ENCODE measurements around the gene CILP2. TPM values are rescaled to one million over a fixed set of nuclear protein-coding genes. Genes with fewer than 3 reads are reported as not detected.

CILP2 gene
- polyA plus RNA-seq, 3 donors = 0.12 to 0.15 (median 0.13) TPM

DNA sequence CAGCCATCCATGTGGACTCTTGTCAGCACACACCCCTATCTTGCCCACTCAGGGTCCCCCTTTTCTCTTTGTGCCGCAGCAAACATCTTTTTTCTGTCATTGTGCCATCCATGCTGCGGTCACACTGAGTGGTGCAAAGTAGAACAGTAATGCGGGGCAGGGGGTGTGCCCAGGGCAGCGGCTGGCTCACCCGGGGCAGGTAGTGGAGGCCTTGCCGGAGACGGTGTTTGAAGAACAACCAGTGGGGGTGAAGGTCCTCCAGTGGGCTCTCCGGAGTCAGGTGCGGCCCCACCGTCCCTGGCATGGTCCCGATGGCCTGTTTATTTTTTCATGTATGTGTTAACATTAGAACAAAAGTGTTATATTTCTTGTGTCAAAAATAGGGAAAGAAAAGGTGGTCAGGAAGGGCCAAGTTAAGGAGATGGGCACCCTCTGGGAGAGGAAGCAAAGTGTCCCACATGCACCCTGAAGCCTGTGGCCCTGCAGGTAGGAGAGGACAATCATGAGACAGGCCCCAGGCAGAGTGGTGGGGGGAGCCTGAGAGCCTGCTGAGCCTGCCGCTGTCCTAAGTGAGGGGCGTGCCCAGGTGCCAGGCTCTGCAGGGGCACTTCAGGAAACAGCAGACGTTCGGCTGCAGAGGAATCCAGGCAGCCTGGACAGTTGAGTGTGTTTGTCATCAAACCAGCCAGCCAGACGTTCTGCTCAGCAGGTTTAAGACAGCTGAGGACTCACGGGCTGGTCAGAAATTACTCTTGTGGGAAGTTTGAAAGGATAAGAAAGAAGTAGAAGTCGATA is 35.1 kb upstream of the CILP2 start:
- DNase-seq (ENCODE audit: low read depth in 3 of 3, low spot score in 2 of 3) = no peak

DNA sequence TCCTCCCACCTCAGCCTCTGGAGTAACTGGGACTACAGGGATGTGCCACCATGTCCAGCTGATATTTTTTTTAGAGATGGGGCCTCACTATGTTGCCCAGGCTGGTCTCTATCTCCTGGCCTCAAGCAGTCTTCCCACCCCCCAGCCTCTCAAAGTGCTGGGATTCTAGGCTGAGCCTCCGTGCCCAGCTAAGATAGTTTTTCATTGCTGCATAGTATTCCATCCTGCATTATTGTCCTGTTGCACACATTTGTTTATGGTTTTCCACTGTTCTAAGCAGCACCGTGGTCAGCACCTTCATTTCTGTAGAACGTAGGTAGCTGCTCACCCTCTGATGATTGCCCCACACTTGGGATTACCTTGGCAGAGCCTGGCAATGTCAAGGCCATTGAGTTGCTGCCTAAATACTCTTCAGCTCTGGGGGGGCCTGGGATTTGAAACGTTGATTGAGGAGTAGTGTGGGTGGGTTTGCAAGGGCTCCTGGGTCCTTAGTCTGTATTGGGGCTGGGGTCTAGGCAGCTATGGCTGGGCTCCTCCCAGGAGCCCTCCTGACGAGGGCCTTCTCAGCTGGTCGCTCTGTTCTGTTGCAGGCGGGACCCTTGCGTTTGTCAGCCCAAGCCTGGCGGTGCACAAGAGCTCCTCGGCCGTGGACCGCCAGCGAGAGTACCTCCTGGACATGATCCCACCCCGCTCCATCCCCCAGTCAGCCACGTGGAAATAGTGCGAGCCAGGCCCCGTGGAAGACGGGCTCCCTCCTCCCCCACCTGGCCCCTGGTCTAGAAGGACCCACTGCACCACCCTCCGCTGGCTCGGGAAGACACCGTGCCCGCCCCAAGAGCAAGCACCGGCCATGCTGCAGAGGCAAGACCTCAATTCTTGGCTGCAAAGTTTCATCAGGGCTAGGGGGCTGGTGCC is 33.1 kb upstream of the CILP2 start:
- DNase-seq (ENCODE audit: low read depth in 3 of 3, low spot score in 2 of 3) = no peak

- DNase-seq (ENCODE audit: low read depth in 3 of 3, low spot score in 2 of 3) = no peak
Observed at GRCh38 chr19:19505669-19506326, 32.3 kb upstream of the CILP2 start.

- DNase-seq (ENCODE audit: low read depth in 3 of 3, low spot score in 2 of 3) = no peak
Observed at GRCh38 chr19:19506592-19506991, 31.5 kb upstream of the CILP2 start.

DNA sequence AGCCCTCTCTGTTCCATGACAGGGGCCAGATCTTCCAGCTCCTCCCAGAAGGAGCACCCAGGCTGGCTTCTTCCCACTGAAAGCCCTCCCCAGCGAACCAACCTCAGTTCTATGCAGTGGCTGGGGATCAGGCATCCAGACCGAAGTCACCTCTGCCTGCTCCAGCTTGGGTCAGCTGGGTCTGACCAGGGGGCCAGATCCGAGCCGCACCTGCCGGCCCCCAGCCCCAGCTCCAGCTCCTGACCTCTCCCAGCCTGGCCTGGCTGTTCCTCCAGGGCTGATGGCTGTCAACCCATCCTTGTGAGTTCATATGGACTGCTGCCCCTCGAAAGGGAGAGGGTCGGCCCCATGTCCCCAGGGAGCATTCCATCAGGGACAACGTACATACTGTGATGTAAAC is 30.7 kb upstream of the CILP2 start:
- no peak for DNase-seq (ENCODE audit: low read depth in 3 of 3, low spot score in 2 of 3)

DNA sequence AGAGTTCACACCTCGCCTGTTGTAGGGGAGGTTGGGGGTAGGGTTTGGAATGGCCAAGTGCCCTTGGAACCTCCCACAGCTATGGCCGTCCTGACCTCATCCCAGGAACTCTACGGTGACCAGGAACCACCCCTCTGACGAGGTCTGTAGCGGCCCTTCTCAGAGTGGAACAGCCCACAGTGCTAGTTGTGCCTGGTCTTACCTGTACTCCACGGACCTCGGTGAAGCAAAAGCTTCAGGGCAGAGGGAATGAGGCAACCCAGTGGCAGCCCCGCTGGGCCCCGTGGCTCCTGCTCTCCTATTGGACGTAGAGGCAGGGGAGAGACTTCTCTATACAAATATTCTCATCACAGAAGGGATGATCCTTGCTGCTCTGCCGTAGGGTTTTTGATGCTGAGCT is 29.8 kb upstream of the CILP2 start:
- no peak for DNase-seq (ENCODE audit: low read depth in 3 of 3, low spot score in 2 of 3)

GRCh38 chr19:19510432-19510831 is 27.6 kb upstream of the CILP2 start:
- DNase-seq (ENCODE audit: low read depth in 3 of 3, low spot score in 2 of 3) = no peak

GRCh38 chr19:19513682-19514081 is 24.4 kb upstream of the CILP2 start:
- no peak for DNase-seq (ENCODE audit: low read depth in 3 of 3, low spot score in 2 of 3)

- peak in 1 of 3 donors; percentile 54 for DNase-seq (ENCODE audit: low read depth in 3 of 3, low spot score in 2 of 3)
Observed at GRCh38 chr19:19514215-19514657, 23.8 kb upstream of the CILP2 start.

- no peak for DNase-seq (ENCODE audit: low read depth in 3 of 3, low spot score in 2 of 3)
Observed at GRCh38 chr19:19514881-19515641, 23.0 kb upstream of the CILP2 start, which contains the start of gene TSSK6. TSS of gene TSSK6 (minus strand) at chr19:19515548. CDS start at chr19:19515427, 121 bp downstream.

GRCh38 chr19:19515642-19516519 is 22.2 kb upstream of the CILP2 start, which contains the start of gene NDUFA13:
TSS of gene NDUFA13 (plus strand) at chr19:19516225. CDS start at chr19:19516239, 14 bp downstream.
- DNase-seq (ENCODE audit: low read depth in 3 of 3, low spot score in 2 of 3) = peak; percentile 92 to 93 (median 93)

- DNase-seq (ENCODE audit: low read depth in 3 of 3, low spot score in 2 of 3) = no peak
Observed at GRCh38 chr19:19517235-19517619, 20.8 kb upstream of the CILP2 start.

GRCh38 chr19:19520989-19521388 is 17.1 kb upstream of the CILP2 start:
- DNase-seq (ENCODE audit: low read depth in 3 of 3, low spot score in 2 of 3) = no peak

DNA sequence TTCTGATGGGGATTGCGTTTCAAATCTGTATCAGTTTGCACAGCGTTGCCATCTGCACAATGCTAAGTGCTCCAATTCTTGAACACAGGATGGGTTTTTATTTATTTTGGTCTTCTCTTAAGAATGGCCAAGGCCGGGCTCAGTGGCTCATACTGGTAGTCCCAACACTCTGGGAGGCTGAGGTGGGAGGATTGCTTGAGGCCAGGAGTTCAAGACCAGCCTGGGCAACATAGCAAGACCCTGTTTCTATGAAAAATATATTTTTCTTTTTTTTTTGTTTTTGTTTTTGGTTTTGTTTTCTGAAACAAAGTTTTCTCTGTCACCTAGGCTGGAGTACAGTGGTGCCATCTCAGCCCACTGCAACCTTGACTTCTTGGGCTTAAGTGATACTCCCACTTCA is 14.9 kb upstream of the CILP2 start:
- DNase-seq (ENCODE audit: low read depth in 3 of 3, low spot score in 2 of 3) = no peak

GRCh38 chr19:19524053-19524452 is 14.0 kb upstream of the CILP2 start:
- no peak for DNase-seq (ENCODE audit: low read depth in 3 of 3, low spot score in 2 of 3)

GRCh38 chr19:19525611-19526380 is 12.3 kb upstream of the CILP2 start:
- no peak for DNase-seq (ENCODE audit: low read depth in 3 of 3, low spot score in 2 of 3)

- DNase-seq (ENCODE audit: low read depth in 3 of 3, low spot score in 2 of 3) = no peak
Observed at GRCh38 chr19:19526581-19527370, 11.3 kb upstream of the CILP2 start.

DNA sequence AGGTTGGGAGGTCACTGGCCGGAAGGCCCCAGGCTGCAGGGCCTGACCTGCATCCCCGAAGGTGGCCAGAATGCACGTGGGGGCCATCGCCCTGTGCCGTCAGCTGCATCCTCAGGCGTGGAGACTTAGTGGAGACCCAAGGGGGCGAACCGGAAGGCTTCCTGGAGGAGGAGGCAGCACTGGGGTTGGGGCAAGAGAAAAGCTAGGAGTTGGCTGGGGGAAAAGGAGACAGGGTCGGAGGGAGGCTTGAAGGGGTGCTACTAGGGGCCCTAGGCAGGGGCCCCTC is 10.8 kb upstream of the CILP2 start:
- DNase-seq (ENCODE audit: low read depth in 3 of 3, low spot score in 2 of 3) = no peak
